Left lung (tissue), 10 donors: ENCODE measurements around the gene S100A14. TPM values are rescaled to one million over a fixed set of nuclear protein-coding genes. Genes with fewer than 3 reads are reported as not detected.
A peak's percentile ranks its signal among the peaks of the same experiment; 100 is the strongest.

Experiments
- ATAC-seq: fragments of 200-7000 bp; cut with Tn5 transposase; one replicate; pipeline ENCODE4 v1.9.1; 2020; ENCODE audit warnings: moderate library complexity
- DNase-seq, 4 donors: peaks; one replicate each; pipeline ENCODE4 v3.0.0-alpha.2; 2013 to 2020
- H3K27ac ChIP-seq, 2 donors: fragments of 200-600 bp; sonication (generic) in 1 of 2; one replicate each; pipeline versions ENCODE4 v1.5.0 to v1.8.0; 2020 to 2021
- H3K27me3 ChIP-seq, 2 donors: fragments of 200-600 bp; sonication (generic) in 1 of 2; one replicate each; pipeline versions ENCODE4 v1.5.0 to v1.8.0; 2020 to 2021
- H3K36me3 ChIP-seq, 2 donors: fragments of 200-600 bp; sonication (generic) in 1 of 2; one replicate each; pipeline versions ENCODE4 v1.5.0 to v1.8.0; 2020 to 2021
- H3K4me1 ChIP-seq, 2 donors: fragments of 200-600 bp; one replicate each; pipeline ENCODE4 v1.8.0; 2021
- H3K4me3 ChIP-seq, 2 donors: fragments of 200-600 bp; sonication (generic) in 1 of 2; one replicate each; pipeline versions ENCODE4 v1.5.0 to v1.8.0; 2020 to 2021; ENCODE audit warnings: mild to moderate bottlenecking in 1 of 2
- H3K9me3 ChIP-seq, 2 donors: fragments of 200-600 bp; sonication (generic) in 1 of 2; one replicate each; pipeline versions ENCODE4 v1.5.0 to v1.8.0; 2020 to 2021
- intact Hi-C, 2 donors: fragments of 100-400 bp; cut with DNase I; formaldehyde crosslinking; loops; one replicate each; pipeline versions ENCODE4 v1.11.2 to v1.14.2; 2022
- polyA plus RNA-seq, 6 donors: library from polyadenylated mRNA; unstranded; fragments of 120-200 nt; gene quantifications; one replicate each; pipeline ENCODE4 v1.2.1, GENCODE V29; 2013; ENCODE audit not compliant: insufficient read length in 6 of 6
- total RNA-seq, 2 donors: library from RNA; stranded (reverse); fragmentation: NEBNext Ultra II Directional; extraction: Animal tissue kit (Norgen Biotek cat#: 25700); gene quantifications; one replicate each; pipeline ENCODE4 v1.2.1, GENCODE V29; 2021
- TF ChIP-seq, protein P1 (sequence below), 2 donors: fragments of 200-600 bp; sonication (generic) in 1 of 2; IDR thresholded peaks; one replicate each; pipeline versions ENCODE4 v1.5.0 to v1.8.0; 2021; ENCODE audit warnings: antibody characterized with exemption in 2 of 2
- donor health status: DM: no; HTN: yes; CAD: no.
- donor health status: DM: no; HTN: no; CAD: no.

Gene S100A14
- total and polyA plus RNA-seq, 8 donors, result 94.9 to 179 (median 144) TPM

DNA sequence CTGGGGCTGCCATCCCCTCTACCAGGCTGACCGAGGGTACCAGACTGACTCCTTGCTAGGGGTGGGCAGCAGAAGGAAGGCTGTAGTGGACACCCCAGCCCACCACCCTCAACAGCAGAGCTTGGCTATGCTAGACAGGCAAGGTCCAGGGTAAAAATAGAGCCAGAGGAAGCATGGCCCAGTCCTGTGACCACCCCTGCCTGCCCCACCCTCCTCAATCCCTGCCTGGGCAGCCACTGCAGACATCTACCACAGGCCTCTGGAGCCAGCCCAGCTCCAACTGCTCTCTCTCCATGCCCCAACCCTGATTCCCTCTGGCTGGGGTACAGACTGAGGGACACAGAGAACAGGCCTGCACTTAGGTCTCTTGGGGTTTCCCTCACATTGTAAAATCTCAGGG, 13.8 kb upstream of the S100A14 start:
- DNase-seq (peak in 1 of 4 donors; percentile 45), ATAC-seq (no peak)
- Histone ChIP-seq H3K27me3 (peaks cover 0 to 4% of the 10 kb centered on the region in 2 donors), H3K27ac (peak overlapping the region in 1 of 2 donors; percentile 25), H3K4me3 (no peak overlapping the region), H3K4me1 (peaks cover 1 to 43% of the 10 kb centered on the region in 2 donors), H3K36me3 (no peaks in the 10 kb centered on the region), H3K9me3 (no peaks in the 10 kb centered on the region)
- intact Hi-C loops, result no loop called here
- TF ChIP-seq, protein P1, sequence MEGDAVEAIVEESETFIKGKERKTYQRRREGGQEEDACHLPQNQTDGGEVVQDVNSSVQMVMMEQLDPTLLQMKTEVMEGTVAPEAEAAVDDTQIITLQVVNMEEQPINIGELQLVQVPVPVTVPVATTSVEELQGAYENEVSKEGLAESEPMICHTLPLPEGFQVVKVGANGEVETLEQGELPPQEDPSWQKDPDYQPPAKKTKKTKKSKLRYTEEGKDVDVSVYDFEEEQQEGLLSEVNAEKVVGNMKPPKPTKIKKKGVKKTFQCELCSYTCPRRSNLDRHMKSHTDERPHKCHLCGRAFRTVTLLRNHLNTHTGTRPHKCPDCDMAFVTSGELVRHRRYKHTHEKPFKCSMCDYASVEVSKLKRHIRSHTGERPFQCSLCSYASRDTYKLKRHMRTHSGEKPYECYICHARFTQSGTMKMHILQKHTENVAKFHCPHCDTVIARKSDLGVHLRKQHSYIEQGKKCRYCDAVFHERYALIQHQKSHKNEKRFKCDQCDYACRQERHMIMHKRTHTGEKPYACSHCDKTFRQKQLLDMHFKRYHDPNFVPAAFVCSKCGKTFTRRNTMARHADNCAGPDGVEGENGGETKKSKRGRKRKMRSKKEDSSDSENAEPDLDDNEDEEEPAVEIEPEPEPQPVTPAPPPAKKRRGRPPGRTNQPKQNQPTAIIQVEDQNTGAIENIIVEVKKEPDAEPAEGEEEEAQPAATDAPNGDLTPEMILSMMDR (IDR thresholded peaks at IDR 0.05), result no peak

DNA sequence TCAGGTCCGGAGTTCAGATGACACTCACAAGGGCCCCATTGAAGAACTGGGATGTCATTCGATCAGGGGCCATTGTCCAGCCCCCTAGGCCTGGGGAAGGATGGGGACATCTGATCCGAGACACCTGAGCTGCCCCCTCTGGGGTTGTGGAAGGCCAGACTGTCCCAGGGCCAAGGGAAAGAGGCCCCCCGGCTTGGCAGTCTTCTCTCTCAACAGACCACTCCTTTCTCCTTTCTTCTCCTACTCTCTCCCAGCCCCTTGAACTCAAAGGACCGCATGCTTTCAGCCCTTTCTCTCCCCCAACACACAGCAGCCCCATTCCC, 13.2 kb upstream of the S100A14 start:
- ATAC-seq (no peak), DNase-seq (peak in 1 of 4 donors; percentile 27)
- Histone ChIP-seq H3K36me3 (no peaks in the 10 kb centered on the region), H3K9me3 (no peaks in the 10 kb centered on the region), H3K27ac (no peak overlapping the region), H3K4me3 (no peak overlapping the region), H3K27me3 (peaks cover 0 to 4% of the 10 kb centered on the region in 2 donors), H3K4me1 (peaks cover 0 to 45% of the 10 kb centered on the region in 2 donors)
- TF ChIP-seq, protein P1 (IDR thresholded peaks at IDR 0.05), result no peak
- intact Hi-C loops, result no loop called here

DNA sequence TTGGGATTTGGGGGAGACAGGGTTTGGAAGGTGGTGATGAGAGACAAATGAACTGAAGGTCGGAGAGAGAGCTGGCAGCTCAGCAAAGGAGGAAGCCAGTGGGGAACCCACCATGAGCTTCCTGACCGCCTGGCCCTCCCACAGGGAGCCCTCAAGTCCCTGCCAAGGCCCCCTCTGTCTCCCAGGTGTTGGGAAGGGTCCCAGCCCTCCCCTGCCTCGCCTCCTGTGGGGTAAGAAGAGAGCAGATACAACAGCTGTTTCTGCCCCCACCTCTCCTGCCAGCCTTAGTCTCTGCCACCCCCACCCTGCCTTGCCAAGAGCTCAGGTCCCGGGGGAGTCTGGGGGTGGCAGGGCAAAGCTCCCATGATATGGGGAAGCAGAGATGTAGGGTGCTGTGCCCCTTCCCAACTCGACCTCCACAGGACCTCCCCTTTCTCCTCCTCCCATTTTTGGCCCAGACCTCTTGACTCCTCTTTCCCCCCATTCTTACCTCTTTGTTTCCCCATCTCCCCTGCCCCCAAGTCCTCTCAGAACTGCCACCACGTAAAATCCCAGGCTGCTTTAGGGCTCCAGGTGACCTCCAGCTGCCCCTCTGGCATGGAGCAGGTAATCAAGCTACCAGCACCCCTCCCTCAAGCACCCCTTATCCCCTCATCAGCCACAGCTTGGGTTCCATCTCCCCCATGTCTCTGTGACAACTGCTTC, 12.7 kb upstream of the S100A14 start:
- DNase-seq (peak in 1 of 4 donors; percentile 28), ATAC-seq (no peak)
- TF ChIP-seq, protein P1 (IDR thresholded peaks at IDR 0.05), result no peak
- peaks cover 0 to 51% of the 10 kb centered on the region in 2 donors for H3K4me1 ChIP-seq
- no peaks in the 10 kb centered on the region for H3K36me3 ChIP-seq
- no peak overlapping the region for H3K27ac ChIP-seq
- peaks cover 0 to 4% of the 10 kb centered on the region in 2 donors for H3K27me3 ChIP-seq
- H3K4me3 ChIP-seq, result no peak overlapping the region
- H3K9me3 ChIP-seq, result no peaks in the 10 kb centered on the region
- intact Hi-C loops, result no loop called here

DNA sequence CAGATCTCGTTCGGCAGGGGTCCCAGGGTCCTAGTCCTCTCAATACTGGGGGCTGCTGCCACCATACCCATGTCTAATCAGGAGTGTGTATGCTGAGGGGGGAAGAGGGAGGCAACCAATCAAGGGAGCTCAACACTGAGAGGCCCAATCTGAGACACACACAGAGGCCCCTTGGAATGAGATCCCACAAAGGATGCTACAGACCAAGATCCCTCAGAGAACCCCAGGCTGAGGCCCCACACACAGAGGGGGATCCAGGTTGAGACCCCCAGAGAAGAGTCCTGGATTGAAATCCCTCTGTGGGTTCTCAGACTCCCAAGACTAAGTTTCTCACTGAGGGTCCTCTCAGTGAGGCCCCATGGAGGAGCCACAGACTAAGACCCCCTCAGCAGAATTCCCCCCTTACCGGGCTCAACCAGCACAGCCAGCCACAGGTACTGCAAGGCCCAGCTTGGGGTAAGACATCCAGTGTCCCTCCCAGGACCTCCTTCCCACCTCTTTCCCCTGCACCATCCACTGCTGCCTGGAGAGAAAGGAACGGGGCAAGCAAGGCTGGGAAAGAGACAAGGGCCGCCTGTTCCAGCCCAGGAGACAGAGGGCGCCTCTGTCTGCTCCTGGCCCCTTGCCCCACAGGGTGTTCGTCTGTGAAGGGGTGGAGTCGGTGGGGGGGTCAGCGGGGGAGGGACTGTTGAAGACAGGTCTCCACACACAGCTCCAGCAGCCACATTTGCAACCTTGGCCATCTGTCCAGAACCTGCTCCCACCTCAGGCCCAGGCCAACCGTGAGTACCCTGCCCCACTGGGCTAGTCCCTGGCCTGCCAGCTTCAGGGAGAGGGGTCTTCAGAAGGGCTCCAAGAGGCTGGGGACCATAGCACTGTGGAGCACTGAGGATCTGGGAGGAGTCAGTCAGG, 11.8 kb upstream of the S100A14 start, which contains the start of gene S100A1:
Gene S100A1 (plus strand): TSS at position 720 of the 912 bp plus-strand sequence. CDS start 2,088 bp downstream, outside the sequence.
- Histone ChIP-seq H3K9me3 (no peaks in the 10 kb centered on the region), H3K4me3 (peak within 1 kb of the TSS; percentile 39 to 43), H3K36me3 (no peaks in the 10 kb centered on the region), H3K27me3 (peaks cover 0 to 4% of the 10 kb centered on the region in 2 donors), H3K27ac (peak within 1 kb of the TSS; percentile 85), H3K4me1 (peaks cover 0 to 57% of the 10 kb centered on the region in 2 donors)
- intact Hi-C loops, result no loop called here
- TF ChIP-seq, protein P1 (IDR thresholded peaks at IDR 0.05), result no peak
- DNase-seq (peak in 1 of 4 donors; percentile 32), ATAC-seq (no peak)
